ENCODE measurements around the gene COX10.

COX10 gene

GRCh38 chr17:14072881-14073280 lies 3.6 kb downstream of the COX10 start:
- no peak for DNase-seq

- DNase-seq = no peak
These were observed 8.7 kb downstream of the COX10 start for GRCh38 chr17:14078027-14078426.

- no peak for DNase-seq
These were observed 11.5 kb downstream of the COX10 start for GRCh38 chr17:14080847-14081251.

- no peak for DNase-seq
These were observed 13.5 kb downstream of the COX10 start for GRCh38 chr17:14082848-14083247.

- DNase-seq = no peak
These were observed 15.7 kb downstream of the COX10 start for GRCh38 chr17:14084955-14085354.

GRCh38 chr17:14086189-14086588 lies 16.9 kb downstream of the COX10 start:
- DNase-seq = no peak

- DNase-seq = no peak
These were observed 19.9 kb downstream of the COX10 start for GRCh38 chr17:14089179-14089578.

- DNase-seq = no peak
These were observed 22.1 kb downstream of the COX10 start for GRCh38 chr17:14091367-14091766.

GRCh38 chr17:14092808-14093207 lies 23.5 kb downstream of the COX10 start:
- no peak for DNase-seq

- DNase-seq = no peak
These were observed 25.6 kb downstream of the COX10 start for GRCh38 chr17:14094676-14095601.

- no peak for DNase-seq
These were observed 26.3 kb downstream of the COX10 start for GRCh38 chr17:14095631-14096030.

- DNase-seq = no peak
These were observed 28.9 kb downstream of the COX10 start for GRCh38 chr17:14098246-14098645.

GRCh38 chr17:14101976-14102375 lies 32.7 kb downstream of the COX10 start:
- no peak for DNase-seq

- no peak for DNase-seq
These were observed 34.5 kb downstream of the COX10 start for GRCh38 chr17:14103836-14104235.

GRCh38 chr17:14104734-14105133 lies 35.4 kb downstream of the COX10 start:
- no peak for DNase-seq

- DNase-seq = no peak
These were observed 38.6 kb downstream of the COX10 start for GRCh38 chr17:14107889-14108288.

- no peak for DNase-seq
These were observed 43.1 kb downstream of the COX10 start for GRCh38 chr17:14112407-14112806.

- DNase-seq = no peak
These were observed 43.8 kb downstream of the COX10 start for GRCh38 chr17:14113137-14113536.

- no peak for DNase-seq
These were observed 47.1 kb downstream of the COX10 start for GRCh38 chr17:14116263-14117024.

GRCh38 chr17:14118951-14119350 lies 49.6 kb downstream of the COX10 start:
- DNase-seq = no peak

GRCh38 chr17:14119546-14119945 lies 50.2 kb downstream of the COX10 start:
- DNase-seq = no peak

GRCh38 chr17:14121952-14122351 lies 52.6 kb downstream of the COX10 start:
- no peak for DNase-seq

- peak; percentile 2 for DNase-seq
These were observed 54.4 kb downstream of the COX10 start for GRCh38 chr17:14123619-14124278.

- no peak for DNase-seq
These were observed 55.5 kb downstream of the COX10 start for GRCh38 chr17:14124854-14125253.

Measured in NCI-H187 treated with DMSO at 0.1 percent for 48 hours (cell line).